Activated T-cell treated with anti-CD3 and anti-CD28 coated beads, Interleukin-2, amount 50 U/mL, for 48 hours (primary cell): ENCODE measurements around the gene FBXO2.

Experiments used
- DNase-seq, 2 experiments: peaks; one replicate each; pipeline ENCODE4 v3.0.0-alpha.2; 2020

The FBXO2 gene, protein sequence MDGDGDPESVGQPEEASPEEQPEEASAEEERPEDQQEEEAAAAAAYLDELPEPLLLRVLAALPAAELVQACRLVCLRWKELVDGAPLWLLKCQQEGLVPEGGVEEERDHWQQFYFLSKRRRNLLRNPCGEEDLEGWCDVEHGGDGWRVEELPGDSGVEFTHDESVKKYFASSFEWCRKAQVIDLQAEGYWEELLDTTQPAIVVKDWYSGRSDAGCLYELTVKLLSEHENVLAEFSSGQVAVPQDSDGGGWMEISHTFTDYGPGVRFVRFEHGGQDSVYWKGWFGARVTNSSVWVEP

DNA sequence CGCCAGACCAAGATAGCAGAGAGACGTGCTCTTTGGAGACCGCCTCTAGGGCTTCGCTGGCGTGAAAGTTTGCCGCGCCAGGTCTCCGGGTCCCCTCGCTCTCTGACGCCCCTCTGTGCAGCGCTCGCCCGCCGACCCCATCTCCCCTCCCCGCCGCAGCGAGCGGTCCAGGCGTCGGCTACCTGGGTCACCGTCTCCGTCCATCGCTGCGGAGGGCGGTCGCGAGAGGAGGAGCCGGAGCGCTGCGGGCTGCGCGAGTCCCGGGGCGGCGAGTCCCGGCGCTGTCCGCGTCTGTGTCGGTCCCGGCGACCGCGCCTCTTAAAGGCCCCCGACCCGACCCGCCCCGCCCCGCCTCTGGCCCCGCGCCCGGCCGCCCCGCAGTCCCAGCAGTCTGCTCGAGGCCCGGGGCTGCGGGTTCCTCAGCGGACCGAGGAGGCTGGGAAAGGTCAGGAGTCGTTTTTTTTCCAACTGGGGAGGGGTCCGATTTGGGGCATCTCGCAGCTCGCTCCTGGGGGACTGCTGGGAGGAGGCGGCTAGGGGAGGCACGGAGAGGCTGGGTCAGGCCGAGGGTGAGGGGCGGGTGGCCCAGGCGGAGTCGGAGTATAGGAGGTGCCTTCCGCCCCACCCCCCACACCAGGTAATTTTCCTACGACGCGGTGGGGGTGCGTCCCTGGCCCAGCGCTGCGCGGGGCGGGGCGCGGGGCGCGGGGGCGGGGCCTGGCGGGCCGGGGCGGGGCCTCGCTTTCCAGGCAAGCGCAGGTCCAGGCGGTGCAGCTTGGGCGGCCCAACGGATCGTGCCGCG lies at the start of gene FBXO2, which contains the start of gene FBXO44:
Gene FBXO2 (minus strand): TSS at position 293 of the 802 bp plus-strand sequence. CDS start 89 bp downstream, at position 204.
Gene FBXO44 (plus strand): TSS at position 741 of the 802 bp plus-strand sequence. CDS start 959 bp downstream, outside the sequence.
- DNase-seq, result peak; percentile 70 to 79

DNA sequence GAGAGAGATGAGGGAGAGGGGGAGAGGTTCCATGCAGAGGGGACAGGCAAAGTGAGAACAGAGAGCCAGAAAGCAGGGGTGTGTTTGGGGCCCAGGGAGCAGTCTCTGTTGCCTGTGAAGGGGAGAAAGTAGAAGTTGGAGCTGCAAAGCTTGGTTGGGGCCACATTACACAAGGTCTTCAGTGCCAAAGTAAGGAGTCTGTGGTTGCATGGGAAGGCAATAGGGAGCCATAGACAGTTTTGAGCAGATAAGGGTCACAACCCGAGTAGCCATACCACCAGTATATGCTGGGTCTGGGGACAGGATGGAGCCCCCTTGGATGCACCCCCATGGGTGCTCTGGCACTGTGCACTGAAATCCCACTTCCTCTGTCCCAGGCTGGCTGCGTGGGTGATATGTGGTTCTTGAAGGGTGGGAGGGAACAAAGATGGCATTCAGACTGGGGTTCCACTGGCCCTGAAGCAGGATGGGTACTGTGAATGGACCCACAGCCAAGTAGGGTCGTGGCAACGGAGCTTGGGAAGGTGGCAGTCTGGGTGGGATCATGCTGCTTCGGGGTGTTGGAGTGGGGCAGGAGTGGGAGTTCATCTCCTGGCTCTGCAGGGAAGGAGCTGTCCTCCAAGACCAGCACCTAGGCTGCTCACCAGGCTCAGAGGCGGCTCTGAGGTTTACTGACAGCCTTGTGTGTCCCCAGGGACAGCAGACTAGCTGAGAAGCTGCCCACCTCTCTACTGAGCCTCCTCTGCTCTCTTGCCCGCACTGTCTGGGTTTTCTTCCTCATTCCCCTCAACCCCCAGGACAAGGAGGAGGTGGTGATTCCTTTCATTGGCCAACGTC lies 49.3 kb upstream of the FBXO2 start:
- no peak for DNase-seq

DNA sequence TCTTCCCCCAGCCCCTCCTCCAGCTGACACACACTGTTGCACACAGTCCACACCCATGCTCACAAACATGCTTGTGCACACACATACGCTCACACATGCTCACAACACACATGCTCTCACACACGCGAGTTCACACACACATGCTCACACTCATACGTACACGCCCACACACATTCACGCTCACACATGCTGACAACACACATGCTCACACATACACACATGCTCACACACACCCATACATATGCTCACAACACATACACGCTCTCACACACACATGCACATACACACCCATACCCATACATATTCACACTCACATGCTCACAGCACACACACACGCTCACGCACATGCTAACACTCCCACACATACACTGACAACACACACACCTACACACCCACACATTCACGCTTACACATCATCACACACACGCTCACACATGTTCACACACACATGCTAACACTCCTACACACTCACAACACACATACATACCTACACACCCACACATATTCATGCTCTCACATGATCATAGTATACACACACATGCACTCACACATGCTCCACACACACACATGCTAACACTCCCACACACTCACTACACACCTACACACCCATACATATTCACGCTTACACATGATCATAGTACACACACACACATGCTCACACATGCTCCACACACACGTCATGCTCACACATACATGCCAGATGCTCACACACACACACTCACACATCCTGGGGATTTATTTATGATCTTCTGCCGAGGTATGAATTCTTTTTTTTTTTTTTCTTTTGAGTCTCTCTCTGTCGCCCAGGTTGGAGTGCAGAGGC lies 48.0 kb upstream of the FBXO2 start:
- no peak for DNase-seq

DNA sequence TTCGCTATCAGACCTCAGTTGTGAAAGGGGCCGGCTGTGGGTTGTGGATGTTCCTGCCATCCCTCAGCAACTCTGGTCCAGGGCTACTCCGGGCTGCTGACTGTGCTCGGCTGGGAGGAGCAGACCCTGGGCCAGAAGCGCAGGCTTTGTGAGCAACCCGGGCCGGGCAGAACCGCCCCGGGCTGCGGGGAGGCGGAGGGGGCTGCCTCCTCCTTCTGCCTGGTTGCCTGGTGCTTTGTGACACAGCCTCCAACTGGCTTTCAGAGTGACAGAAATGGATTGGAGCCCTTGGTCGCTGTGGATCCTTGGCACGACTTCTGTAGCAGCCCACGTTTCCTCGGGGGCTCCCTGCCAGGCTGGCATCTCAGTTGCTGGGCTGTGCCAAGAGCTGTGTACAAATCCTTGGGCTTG lies 47.3 kb upstream of the FBXO2 start:
- DNase-seq, result no peak

DNA sequence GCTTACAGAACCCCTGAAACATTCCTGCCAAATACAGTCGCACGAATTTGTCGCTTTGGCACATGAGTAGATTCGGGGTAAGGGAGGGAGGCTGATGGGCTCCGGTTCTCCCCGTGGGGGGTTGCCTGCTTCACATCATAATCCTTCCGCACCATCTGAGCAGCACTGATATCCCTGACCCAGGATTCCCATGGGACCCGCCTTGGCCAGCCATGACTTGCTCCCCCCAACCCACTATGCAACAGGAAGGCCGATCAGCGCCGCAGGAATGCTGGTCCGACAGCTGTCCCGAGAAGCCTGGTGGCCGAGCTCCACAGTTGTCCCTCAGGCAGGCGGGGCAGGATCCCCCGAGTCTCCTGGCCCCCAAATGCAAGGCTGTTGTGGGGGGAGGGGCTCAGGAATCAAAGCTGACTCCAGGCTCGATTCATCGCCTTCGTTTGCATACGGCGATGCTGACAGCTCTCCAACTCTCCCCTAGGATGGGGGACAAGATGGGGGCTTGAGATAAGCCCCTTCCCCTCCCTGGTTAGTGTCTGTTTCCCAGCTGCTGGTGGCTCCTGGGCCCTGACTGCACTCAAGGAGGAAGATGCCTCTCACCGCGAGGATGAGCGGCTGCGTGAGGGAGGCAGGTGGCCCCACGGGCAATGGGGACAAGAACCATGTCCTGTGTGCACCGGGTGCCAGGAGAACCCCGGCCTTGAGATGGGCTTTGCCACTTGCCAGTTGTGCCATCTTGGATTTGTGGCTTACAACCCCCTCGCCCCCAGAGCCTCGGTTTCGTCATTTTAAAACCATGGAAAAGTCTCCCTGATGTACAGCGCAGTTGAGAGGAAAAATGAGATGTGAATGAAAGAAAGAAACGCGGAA lies 46.6 kb upstream of the FBXO2 start:
- no peak for DNase-seq

DNA sequence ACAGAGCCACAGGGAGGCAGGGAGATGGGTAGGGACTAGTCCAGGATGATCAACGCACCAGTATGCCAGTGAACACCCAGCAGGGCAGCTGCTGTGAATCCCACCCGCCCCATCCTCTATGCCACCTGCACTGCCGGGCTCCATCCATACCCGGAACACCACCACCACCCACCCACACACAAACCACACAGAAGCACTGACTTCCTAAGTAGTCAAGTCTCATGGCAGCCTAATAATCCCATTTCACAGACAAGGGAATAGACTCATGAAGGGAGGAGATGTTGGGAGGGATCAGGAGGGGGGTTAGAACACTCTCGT lies 43.6 kb upstream of the FBXO2 start:
- DNase-seq, result no peak

DNA sequence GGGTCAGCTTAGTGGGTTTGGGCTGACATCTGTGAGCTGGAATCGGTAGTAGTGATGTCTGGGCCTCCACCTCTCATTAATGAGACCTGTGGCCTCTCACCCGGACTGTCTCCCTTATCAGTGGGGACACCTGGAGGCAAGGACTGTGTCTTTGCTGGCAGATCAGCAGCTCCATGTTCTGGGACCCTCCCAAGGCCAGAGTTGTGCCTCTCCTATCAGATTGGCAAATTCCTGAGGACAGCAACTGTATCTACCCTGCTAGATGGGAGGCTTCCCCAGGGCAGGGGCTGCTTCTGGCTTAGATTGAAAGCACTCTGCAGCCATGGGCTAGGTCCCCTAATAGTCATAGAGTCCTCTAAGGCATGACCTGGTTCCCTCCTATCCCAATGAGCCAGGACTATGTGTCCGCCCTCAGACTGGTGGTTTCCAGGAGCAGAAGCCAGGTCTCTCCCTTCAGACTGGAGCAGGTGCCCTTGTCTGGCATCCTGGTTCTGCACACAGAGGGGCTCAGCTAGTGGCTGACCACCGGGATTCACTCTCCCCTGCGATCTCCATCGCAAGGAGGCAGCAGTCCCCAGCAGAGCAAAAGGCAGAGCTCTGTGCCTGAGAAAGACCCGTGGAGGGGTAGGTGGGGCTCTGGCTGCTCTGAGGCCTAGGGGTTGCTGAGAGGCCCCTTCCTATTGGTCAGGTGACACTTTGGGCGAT lies 43.1 kb upstream of the FBXO2 start:
- DNase-seq, result no peak

DNA sequence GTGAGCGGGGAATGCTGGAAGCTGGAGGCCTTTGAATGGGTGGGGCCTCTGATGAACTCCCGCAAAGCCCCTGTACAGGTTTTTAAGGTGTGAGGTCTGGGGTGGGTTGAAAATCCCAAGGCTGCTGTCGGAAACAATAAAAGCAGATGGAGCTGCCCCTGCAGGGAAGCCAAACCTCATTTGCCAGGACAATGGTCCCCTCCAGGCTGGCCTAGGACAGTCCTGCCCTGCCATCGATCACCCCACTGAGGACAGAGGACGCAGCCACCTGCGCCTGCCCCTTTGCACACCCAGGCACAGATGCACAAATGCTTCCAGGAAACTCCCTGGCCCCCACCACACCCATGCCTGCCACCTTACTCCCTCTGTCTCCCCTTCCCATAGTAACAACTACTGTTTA lies 41.6 kb upstream of the FBXO2 start:
- DNase-seq, result no peak

DNA sequence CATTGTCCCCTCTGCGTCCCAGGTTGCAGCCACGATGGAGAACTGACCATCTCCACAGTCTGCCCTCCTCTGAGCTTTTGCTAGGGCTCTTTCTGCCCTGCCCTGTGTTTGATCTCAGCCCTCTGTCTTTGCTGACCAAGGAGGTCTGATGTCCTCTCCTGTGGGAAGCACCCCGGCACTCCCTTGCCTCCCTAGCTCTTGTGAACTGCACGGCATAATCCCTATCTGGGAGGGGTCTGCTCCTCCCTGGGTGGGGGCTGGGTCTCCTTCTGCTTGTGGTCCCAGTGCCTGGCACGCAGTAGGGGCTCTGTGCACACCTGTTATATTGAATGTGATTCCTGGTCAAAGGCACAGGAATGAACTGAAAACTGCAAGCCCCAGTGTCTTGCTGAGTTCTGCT lies 39.7 kb upstream of the FBXO2 start:
- DNase-seq, result no peak

DNA sequence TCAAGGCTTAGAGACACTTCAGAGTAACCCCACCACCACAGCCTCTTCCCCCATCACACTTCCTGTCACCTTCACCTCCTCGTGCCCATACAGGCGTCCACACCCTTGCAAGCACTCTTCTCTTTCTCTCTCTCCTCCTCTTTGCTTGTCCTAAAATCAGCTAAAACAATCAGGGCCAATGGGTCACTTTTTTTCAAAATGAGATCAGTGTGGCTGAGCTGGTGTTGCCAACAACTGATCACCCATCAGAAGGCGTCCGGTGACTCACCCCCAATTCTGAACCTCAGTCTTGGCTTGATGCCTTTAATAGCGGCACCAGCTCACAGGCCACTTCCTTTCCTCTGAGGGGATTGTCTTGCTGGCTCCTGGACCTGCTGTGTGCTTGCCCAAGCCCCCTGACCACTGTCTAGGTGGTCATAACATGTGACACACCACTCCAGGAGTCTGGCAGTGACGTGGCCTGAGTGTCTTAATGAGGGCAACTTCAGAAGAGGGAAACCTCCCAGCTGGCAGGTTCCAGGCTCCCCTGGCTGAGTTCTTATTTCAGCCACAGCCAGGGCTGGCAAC lies 38.9 kb upstream of the FBXO2 start:
- peak; percentile 58 to 68 for DNase-seq

DNA sequence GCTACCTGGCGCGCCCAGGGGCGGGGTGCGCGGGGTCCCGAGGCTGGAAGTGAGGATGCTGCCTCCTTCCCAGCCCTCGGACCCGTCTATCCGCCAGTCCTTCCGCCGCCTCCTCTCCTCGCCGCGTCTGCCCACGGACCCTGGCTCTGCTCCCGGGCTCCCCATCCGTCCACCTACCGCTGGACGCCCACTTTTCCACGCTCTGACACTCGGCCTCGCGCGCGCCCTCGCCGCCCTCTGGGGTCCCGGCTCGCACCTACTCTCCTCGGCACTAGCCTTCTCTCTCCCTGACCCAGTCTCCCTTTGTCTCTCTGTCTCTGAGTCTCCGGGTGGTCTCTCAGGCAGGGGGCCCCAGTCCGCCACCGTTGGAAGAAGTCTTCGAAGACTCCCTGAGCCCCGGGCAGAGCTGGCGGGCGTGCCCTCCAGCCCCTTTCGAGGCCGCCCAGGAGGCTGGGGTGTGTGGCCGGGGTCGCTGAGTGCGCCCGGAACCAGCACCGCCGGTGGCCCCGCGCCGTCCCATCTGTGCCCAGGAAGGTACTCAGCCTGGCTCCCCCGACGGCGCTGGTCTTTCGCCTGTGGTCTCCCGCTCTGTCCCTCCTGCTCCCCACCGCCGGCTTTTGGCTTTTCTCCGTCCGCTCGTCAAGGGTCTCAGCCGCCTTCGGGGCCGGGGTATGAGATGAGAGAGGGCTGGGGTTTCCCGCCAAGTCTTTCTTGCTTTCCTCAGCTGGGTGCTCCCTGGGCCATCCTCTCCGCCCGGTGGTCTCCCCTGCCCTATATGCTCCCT lies 37.9 kb upstream of the FBXO2 start:
- no peak for DNase-seq

DNA sequence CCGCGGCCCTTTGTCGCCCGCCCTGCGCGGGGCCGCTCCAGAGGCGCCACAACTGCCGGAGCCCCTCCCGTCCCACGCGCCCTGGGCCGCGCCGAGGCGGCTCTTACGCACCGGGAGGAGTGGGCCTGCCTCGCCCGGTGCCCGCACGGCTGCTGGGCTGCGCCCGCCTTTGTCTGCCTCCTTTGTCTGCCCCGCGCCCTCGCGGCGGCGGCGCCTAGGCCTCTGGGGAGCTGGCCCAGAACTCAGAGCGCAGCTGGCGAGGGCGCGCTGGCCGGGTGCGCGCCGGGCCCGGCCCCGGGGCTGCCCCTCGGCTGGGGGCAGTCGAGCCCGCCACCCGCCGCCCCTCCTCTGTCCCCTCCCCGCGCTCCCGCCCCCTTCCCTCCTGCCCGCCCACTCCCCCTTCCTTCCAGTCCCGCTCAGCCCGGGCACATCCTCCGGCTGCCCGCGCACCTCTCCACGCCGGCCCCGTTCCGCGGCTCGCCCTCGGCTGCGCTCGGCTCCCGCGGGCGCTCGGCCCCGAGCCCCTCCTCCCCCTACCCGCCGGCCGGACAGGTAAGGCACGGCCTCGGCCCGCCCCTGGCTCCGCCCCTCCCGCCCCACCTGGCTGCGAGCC lies 37.2 kb upstream of the FBXO2 start, which contains the start of gene DRAXIN:
Gene DRAXIN (plus strand): TSS at position 409 of the 613 bp plus-strand sequence. CDS start 14,549 bp downstream, outside the sequence.
- DNase-seq, result peak; percentile 25 to 34

DNA sequence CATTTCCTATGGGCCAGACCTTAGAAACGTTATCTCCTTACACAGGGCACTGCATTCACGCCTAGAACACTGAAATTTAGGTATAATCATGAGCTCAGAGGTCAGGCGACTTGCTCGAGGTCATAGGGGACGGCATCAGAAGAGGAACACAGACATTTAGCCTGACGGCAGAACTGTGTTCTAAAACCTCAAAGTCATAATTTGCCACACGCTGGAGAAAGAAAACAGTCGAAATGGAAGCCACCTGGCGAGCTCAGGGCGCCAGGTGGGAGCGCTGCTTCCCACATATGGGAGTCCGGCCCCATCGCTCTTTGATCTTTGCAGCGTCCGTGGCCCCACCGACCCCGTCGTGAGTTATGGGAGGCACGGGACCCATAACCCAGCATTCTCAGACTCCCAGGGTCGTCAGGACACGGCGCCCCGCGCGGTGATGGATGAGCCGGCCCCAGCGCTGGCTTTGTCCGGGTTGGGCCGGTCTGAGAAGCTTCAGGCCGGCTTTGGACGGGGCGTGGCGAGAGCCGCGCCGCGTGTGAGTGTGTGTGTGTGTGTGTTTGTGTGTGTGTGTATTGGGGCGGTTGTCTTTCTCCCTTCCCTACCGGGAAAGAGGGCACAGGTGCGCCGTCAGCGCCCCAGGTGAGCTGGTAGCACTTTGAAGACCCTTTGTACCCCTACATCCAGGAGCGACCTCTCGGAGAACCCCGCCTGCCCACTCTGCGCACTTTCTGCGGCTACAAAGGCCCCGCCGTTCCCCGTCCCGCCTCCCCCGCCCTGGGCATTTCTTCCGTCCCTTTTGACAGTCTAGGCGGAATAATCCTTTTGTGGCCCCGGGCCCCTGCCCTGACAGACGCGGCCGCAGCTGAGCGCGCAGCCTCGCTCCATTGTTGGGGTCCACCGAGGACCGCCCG lies 36.4 kb upstream of the FBXO2 start:
- peak in 1 of 2 experiments; percentile 28 for DNase-seq

DNA sequence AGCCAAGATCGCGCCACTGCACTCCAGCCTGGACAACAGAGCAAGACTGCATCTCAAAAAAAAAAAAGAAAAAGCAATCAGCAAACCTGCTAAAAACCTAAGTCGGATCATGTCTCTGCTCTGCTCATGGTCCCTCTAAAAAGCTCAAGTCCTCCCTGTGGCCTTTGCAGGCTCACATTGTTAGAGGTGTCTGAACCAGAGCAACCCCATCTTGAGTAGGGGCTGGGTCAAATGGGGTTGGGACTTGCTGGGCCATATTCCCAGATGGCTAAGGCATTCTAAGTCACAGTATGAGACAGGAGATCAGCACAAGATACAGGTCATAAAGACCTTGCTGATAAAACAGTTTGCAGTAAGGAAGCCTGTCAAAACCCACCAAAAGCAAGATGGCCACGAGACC lies 34.3 kb upstream of the FBXO2 start:
- no peak for DNase-seq

DNA sequence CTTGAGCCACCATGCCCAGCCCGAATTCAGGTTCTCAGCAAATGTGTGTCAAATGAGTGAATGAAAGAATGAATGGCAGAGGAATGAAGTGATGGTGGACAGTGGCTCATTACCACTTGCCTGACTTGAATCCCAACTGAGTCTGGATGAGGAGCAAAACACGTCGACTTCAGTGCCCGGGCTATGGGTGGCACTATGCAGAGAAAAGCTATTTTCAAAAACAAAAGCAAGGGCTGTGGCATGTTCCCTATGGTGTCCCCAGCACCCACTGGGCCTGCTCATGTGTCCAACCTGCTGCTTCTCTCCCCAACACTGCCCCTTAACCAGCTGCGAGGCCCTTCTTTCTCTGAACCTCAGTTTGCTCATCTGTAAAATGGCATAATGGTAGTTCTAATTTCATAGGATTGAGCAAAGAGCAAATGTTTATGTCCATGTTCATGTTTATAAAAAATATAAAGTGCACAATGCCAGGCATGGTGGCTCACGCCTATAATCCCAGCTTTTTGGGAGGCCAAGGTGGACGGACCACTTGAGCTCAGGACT lies 31.1 kb upstream of the FBXO2 start:
- no peak for DNase-seq

DNA sequence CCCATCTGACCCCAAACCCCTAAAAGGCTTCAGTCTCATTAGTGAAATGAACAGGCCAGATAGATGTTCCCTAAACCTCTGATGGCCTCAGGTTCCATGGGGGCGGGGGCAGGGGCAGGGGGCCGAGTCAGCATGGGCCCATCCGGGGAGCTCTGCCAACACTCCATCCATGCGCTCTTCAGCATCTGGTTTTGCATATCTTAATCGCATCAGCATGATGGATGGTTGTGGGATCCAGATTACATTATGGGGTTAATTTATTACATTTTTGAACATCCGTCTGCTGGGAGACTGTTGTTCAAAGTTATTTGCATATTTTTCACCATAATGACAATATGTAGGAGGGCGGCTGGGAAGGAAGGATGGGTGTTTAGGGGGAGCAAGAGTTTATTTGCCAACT lies 29.8 kb upstream of the FBXO2 start:
- no peak for DNase-seq

DNA sequence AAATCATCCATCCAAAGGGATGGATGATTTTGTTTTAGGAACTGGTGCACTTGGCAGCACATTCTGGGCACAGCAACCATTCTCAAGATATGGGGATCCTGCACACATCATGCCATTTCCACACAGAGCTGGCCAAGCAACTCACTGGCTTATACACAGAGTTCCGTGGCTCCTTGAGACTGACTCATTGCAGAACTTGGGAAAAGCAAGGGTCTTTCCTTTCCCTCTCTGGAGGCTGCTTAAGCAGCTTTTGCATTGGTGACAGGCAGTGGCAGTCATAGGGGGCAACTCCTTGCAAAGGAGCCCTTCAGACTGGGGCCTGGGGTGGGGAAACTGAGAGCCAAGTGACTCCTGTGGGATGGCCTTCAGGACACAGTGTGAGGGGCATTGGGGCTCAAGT lies 28.6 kb upstream of the FBXO2 start:
- DNase-seq, result no peak
